T-helper 1 cell treated with Interleukin-12 subunit alpha and Interleukin-12 subunit beta and Interleukin-4 antibody, amounts not matched to agents 30 ng/mL and 1 ng/mL, for 36 hours (primary cell): ENCODE measurements around the gene ZNF487. TPM values are rescaled to one million over a fixed set of nuclear protein-coding genes. Genes with fewer than 3 reads are reported as not detected.
"Not testable (repeated sequence)": the region's sequence is repeated elsewhere in the genome, so short reads cannot be mapped to it uniquely, and the experiment has no call there.

Experiments
- intact Hi-C: fragments of 100-400 bp; cut with micrococcal nuclease; formaldehyde crosslinking; loops from one replicate; pipeline ENCODE4 v1.15.1; 2024
- total RNA-seq: library from RNA; stranded (reverse); gene quantifications from 2 replicates; pipeline ENCODE4 v1.2.3, GENCODE V29; 2022

The ZNF487 gene
- total RNA-seq: 3.4 TPM in 2 replicates

DNA sequence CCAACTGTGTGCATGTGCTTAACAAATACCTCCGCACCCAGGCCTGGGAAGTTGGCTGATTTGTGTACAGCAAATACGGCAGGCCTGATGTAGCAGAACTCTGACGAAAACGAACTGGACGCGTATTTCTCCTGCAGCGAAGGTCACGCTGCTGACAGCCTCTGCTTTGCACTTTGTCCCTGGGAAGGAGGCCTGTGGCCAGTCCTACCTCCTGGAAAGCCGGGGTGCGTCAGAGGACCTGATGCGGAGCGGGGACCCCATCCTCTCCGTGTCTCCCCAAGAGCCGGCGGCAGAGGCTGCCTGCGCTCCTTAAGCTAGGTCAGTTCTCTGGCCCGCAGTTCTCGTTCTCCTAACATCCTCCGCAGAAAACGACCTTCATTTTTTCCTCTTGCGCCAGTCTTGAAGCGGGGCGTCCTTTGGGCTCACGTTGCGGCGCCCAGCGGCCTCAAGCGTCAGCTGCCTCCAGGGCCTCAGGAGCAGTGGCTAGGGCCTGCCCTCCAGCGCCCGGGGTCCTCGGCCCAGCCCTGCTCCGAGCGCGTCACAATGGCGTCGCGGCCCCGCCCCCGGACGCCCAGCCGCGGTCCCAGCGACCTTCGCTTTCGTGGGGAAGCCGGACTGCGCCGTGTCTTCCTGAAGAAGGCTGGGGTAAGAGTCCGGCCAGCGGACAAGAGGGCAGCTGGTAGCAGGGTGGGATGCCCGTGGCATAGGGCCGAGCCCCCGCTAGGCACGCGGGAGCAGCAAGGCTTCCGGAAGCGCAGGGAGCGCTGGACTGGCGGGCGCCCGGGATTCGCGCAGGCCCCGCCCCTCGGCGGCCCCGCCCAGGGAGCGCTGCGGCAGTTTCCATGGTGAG, at the start of gene ZNF487:
Gene ZNF487, plus strand, starts transcription at position 821 of the 850 bp plus-strand sequence. CDS start 38,703 bp downstream, outside the sequence.
- intact Hi-C loops: loop anchor here (1.0 kb wide), 5 partner anchors 9 to 74 kb away; partner anchors contain the start of gene HNRNPF

DNA sequence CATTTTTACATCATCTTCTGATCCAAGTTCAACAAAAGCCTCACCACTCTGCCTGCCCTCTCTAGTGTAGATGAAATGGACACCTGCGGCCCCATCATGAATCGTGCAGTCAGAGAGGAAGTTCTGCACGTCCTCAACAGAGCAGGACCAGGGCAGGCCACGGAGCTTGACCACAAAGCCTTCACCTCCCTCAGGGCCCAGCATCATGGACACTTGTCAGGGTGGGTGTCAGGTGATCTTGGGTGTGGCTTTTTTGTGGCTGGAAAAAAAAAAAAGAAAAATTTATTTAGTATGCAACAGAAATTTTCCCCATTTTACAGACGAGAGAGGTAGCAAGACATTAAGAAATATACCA, 49.3 kb upstream of the ZNF487 start:
- intact Hi-C loops: no loop called here

DNA sequence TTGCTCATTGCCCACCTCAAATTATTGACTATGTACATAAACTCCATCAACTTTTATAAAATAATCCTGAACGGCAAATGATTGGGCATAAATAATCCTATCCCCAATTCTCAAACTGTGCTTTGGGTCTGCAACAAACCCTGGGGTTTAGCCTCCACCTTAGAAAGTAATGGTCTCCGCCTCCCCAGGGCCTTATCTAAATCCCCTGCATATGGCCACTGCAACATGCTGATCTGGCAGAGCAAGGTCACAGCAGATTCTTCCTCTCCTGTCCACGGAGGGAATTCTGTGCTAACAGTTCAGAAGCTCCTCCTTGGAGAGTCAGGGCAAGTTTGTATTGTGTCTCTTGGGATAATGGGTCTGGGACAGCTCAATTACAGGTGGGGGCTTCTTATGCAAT, 47.0 kb upstream of the ZNF487 start:
- intact Hi-C loops: loop anchor here (1.0 kb wide), 1 partner anchor 72 kb away; no protein-coding TSS in a partner anchor

DNA sequence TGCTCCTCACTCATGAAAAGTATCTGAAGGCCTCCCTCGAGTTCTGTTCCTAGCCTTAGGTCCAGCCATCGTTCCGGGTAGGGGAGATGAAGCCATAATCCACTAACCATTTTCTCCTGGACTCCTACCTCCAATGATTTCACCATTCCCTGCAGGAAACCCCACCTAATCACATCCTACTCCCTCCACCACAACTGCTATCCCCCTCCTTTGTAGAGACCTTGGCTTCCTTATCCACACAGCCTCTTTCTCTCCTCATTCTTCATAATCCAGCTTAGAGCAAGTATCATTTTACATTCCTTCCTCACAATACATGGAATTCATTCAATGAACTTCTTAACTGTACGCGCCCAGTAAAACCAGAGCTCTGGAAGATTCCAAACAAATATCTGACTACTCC, 46.6 kb upstream of the ZNF487 start:
- intact Hi-C loops: loop anchor here (1.0 kb wide), 1 partner anchor 72 kb away; no protein-coding TSS in a partner anchor

DNA sequence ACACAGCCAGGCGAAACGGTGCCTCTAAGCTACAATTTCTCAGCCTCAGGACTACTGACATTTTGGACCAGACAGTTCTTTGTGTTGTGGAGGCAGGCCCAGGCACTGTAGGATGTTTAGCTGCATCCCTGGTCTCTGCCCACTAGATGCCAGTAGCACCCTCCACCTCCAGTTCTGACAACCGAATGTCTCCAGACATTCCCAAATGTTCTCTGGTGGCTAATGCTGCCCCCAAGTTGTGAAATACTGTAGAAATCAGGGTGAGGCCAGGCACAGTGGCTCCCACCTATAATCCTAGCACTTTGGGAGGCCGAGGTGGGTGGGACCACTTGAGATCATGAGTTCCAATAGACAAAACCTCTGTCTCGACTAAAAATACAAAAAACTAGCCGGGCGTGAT, 46.2 kb upstream of the ZNF487 start:
- intact Hi-C loops: loop anchor here (1.0 kb wide), 1 partner anchor 72 kb away; no protein-coding TSS in a partner anchor

DNA sequence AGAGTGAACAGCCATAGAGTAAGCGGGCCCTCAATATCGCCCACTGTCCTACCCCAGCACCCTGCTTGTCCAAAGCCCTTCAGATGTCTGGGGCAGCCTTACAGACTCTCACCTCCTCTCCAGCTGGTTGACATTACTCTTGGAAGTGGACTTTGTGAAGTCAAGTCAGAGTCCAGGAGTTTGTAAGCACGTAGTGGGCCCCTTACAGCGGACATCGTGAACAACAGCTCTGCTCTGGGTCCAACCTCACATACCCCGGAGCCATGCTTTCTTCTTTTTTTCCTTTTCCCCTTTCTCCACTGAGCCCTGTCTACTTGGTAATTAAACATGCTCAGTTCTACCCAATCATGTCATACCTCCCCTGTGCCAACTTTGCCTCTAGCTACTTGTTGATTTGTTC, 45.4 kb upstream of the ZNF487 start:
- intact Hi-C loops: no loop called here

DNA sequence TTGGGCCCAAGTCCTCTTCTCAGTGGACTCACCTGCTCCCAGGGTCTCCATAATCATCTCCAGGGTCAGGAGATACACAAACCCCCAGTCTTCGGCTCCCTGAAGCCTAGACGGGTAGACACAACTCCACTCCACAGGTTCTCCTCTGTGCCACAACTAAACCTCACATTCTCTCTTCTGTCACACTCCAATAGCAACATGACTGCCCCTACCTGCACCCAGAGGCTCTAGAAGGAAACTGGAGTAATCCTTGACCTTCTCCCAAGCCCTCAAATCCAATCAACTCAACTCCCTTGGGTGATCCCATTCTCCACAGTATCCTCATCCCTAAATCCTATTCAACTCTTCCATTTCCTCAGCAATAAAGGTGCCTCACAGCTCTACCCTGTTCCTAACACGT, 44.2 kb upstream of the ZNF487 start:
- intact Hi-C loops: no loop called here

DNA sequence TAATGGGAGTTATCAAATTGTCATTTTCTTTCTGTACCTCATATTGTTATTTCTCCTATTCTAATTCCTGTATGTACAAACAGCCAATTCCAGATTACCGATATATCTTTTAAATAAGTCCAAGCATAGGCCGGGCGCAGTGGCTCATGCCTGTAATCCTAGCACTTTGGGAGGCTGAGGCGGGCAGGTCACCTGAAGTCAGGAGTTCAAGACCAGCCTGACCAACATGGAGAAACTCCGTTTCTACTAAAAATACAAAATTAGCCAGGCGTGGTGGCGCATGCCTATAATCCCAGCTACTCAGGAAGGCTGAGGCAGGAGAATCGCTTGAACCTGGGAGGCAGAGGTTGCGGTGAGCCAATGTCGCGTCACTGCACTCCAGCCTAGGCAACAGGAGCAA, 43.7 kb upstream of the ZNF487 start:
- intact Hi-C loops: not testable (repeated sequence)

DNA sequence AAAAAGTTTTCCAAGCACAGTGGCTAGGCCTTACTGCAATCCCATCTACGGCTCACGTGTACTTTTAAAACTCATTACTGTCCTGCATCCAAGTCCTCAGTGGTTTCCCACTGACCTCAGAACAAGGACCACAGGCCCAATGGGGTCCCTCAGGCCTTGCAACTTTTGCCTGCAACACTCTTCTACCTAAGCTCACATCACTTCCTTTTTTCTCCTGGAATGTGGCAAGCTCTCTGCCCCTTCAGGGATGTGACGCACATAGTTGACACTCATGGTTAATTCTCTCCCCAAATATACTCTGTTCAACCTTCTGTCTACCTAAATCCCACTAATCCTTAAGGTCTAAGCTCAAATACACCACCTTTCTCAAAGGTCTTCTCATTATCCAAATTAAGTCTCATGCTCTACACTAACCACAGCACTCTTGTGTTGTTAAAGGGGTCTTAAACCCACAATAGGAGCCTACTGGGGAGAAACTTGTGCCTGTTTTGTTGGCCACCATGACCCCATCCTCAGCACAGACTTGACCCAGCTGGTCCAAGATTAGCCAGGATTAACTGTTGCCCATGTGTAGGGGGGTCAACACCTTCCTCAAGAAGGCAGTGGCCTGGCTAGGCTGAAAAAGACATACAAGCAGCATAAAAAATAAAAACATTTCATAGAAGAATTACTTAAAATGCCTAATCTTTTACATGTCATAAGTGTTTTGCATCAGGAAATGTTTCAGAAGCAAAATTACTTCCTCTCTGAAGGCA, 43.1 kb upstream of the ZNF487 start:
- intact Hi-C loops: loop anchor here (2.0 kb wide), 1 partner anchor 13 kb away; no protein-coding TSS in a partner anchor

DNA sequence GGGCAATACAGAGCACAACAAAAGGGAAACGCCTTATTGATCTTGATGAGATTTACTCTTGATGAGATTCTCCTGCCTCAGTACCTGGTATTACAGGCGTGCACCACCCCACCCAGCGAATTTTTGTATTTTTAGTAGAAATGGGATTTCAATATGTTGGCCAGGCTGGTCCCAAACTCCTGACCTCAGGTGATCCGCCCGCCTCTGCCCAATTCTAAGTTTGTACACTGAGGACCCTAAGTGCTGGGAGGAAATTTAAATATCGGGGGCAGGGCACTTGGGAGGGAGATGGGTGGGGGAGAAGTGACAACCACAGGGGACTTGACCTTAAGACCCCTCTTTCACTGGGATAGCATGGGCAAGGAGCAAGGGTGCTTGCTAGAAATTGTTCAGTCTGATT, 42.0 kb upstream of the ZNF487 start:
- intact Hi-C loops: loop anchor here (2.0 to 5.0 kb wide), 2 partner anchors 14 to 193 kb away; no protein-coding TSS in a partner anchor

DNA sequence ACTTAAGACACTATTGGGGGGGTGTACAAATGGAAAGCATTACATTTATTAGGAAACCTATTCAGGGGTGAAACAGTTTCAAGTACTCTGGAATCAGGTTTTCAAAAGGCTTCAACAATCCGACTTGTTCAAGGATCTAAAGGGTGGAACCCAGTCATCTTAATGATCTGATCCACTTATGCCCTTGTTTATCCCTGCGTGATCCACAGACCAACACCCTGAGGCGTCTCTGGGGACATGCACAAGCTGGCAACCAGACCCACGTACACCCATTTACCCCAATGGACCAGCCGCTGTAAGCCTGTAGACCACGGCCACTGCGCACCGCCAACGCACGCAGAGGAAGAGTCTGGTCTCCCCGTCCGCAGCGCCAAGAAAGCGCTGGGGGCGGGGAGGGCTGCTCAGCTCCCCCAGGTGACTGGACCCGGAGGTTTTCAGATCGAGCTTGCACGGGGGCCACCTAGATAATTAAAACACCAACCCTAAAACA, 41.3 kb upstream of the ZNF487 start:
- intact Hi-C loops: loop anchor here (1.0 to 5.0 kb wide), 4 partner anchors 15 to 253 kb away; partner anchors contain the start of gene ZNF32

DNA sequence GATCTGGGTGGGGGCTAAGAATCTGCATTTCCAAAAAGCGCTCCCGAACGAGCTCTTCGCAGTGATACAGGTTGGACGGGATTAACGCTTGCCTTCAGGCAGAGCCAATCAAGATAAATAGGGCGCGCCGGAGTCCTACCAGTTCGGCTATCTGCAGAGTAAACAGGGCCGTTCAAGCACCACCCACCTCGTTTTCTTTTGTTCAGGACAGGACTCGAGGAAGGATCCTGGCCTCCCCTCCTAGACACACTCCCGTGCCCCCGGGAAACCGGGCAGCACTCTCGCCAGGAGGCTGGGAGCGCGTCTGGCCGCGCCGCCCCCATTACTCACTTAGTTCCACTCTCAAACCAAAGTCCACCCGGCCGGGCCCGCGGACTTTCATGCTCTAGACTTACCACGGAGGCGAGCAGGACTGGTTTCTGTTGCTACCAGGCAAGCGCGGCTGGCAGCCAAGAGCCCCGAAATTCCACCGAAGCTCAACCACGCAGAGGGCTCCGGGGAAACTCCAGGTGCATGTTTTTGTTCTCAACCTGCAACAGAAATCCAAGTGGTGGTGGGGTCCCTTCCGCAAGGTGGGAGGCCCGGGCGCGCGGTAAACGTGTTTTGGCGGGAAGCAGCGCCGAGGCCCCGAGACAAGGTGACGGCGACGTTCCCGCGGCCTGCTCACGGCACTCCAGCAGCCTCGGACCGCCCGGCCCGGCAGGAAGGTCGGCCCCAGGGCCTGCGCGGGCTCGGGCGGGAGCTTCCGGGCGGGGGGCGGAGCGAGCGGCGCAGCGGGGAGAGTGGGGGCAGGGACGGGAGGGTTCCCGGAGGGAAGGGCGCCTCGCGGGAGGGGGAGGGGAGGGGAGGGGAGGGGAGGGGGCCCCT, 40.6 kb upstream of the ZNF487 start:
- intact Hi-C loops: loop anchor here (1.0 to 5.0 kb wide), 3 partner anchors 40 to 253 kb away; partner anchors contain the start of gene ZNF32

DNA sequence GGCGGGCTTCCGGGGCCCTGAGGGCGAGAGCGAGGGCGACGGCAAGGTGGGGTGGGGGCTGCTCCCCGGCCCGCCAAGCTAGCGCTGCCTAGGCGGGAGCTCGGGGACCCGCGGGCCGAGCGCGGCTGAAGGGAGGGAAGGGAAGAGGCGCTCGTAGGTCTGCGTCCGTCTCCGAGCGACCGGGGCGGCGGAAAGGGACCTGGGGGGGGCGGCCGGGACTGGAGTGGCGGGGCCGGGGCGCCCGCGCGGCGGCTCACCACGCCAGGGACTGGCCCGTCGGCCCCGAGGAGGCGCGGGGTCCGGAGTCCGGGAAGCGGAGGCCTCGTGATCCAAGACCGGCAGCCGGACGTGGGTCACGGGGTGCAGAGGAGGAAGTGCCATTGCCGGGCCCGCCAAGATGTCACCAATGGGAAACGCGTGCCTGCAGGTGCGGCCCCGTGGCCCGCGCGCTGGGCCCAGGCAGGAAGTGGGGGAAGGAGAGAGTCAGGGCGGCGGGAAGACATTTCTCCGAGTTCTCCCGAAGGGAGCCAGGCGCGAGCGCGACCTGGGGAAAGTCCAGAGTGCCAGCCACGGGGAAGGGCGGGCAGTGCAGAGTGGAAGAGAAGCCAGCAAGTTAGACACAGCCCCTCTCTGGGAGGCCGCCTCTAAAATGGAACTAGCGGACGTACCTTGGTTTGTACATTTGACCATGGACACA, 39.8 kb upstream of the ZNF487 start:
- intact Hi-C loops: loop anchor here (1.0 to 5.0 kb wide), 6 partner anchors 10 to 252 kb away; partner anchors contain the start of gene ZNF32

DNA sequence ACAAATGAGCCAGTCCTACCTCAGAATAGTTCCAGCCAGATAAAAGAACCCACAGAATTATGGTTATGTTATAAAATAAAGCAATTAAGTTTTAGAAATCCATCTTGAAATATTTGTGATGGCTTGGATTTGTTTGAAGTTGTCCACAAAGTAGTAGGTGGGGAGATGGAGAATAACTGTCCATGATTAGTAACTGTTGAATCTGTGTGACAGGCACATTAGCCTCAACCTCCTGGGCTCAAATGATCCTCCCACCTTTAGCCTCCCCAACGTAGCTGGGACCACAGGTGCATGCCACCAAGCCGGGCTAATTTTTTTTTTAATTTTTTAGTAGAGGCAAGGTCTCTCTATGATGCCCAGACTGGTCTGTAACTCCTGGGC, 38.0 kb upstream of the ZNF487 start:
- intact Hi-C loops: loop anchor here (5.0 kb wide), 1 partner anchor 197 kb away; no protein-coding TSS in a partner anchor

DNA sequence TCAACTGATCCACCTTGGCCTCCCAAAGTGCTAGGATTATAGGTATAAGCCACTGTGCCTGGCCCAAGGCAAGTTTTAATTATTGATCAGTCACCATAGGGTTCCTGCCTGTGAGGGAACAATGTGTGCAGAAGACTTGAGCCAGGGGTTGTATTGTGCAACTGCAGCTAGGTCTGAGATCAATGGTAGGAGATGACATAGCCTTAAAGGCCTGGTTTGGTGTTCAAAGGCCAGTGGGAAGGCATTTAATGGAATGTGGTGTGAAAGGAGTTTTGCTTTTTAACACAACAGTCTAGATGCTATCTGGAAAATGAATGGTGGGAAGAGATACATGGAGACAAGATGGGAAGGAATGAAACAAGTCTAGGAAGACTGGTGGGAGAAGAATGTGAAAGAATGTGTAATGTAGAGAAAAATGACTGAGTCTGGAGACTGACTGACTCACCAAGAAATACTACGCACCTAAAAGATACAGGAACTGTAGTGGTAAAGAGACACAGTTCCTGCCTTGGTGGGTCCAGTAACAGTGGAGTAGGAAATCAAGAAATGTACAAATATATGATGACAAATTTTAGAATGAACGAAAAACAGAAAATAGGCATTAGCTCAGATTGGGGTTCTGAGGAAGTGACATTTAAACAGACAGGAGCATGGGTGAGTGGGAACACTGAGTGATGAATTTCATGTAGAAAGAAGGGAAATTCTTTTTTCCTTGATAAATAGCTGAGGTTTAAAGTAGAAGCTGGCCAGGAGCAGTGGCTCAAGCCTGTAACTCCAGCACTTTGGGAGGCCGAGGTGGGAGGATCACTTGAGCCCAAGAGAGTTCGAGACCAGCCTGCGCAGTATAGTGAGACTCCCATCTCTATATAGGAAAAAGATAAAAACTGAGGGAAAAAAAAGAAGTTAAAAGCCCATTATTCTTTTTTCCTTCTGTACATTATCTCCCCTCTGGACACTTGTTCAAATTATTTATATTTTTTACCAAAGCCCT, 37.3 kb upstream of the ZNF487 start:
- intact Hi-C loops: loop anchor here (5.0 kb wide), 2 partner anchors 107 to 197 kb away; no protein-coding TSS in a partner anchor

DNA sequence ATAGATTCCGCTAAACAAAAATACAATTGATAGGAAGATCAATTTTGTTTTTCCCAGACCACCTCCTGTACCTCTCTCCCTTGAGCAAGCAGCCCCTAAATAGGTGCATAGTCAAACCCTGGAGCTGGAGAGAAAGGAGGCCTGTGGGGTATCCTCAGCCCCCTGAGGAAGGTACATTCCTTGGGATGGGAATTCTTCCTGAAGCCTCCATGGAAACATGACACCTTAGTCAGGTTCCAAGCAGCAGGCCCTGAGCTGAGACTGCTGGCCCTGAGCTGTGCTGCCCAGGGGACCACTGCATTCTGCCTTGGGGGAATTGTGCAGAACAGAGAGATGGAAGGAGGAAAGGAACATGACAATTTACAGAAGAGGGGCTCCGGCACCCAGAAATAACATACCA, 35.3 kb upstream of the ZNF487 start:
- intact Hi-C loops: loop anchor here (5.0 kb wide), 1 partner anchor 109 kb away; no protein-coding TSS in a partner anchor

DNA sequence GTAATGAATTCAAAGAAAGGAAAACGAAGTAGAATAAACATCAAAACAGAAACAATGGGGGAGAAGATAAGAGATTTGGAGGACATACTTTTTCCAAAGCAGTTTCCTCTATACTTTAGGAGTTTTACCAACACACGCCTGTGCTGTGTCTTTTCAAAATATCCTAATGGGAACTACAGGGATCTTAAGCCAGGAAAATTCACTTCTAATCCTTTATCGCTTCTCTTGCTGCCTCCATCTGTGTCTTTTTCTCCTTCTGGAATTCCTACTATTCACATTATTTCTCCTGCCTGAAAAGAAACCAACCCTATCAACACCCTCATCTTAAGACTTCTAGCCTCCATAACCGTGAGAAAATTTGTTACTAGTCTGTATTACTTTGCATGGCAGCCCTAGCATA, 34.7 kb upstream of the ZNF487 start:
- intact Hi-C loops: loop anchor here (5.0 kb wide), 1 partner anchor 110 kb away; no protein-coding TSS in a partner anchor

DNA sequence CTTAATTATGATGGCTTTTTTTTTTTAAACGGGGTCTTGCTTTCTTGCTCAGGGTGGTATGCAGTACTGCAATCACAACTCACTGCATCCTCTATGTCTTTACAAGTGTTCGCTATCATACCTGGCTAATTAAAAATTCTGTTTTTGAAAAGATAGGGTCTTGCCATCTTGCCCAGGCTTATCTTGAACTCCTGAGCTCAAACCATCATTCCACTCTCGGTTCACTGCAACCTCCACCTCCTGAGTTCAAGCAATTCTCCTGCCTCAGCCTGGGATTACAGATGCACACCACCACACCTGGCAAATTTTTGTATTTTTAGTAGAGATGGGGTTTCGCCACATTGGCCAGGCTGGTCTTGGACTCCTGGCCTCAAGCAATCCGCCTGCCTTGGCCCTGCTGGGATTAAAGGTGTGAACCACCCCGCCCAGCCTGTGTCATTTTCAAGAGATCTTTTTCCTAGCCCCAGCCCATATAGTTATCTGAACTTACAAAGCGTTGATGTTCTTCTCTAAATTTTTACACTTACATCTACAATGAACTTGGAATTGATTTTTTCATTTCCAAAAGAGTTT, 33.9 kb upstream of the ZNF487 start:
- intact Hi-C loops: loop anchor here (5.0 kb wide), 1 partner anchor 111 kb away; no protein-coding TSS in a partner anchor
